GM10266 (cell line): ENCODE measurements around the gene MAPK14.
"Not testable (repeated sequence)": the region's sequence is repeated elsewhere in the genome, so short reads cannot be mapped to it uniquely, and the experiment has no call there.

Experiments used
- DNase-seq: peaks from one replicate; pipeline ENCODE4 v3.0.0; 2012; ENCODE audit errors: extremely low spot score
- CTCF ChIP-seq: IDR thresholded peaks from 2 replicates; pipeline ENCODE4 v1.5.1; 2012; ENCODE audit warnings: mild to moderate bottlenecking, low read depth; ENCODE audit not compliant: control insufficient read depth, insufficient read depth; ENCODE audit errors: missing control alignments

MAPK14 gene

GRCh38 chr6:36028088-36028876 lies 674 bp downstream of the MAPK14 start:
- TF ChIP-seq CTCF, result no peak
- no peak for DNase-seq

- no peak for DNase-seq
- TF ChIP-seq CTCF, result no peak
Observed at GRCh38 chr6:36028877-36029324, 1.3 kb downstream of the MAPK14 start.

- TF ChIP-seq CTCF, result no peak
- no peak for DNase-seq
Observed at GRCh38 chr6:36029464-36029863, 1.9 kb downstream of the MAPK14 start.

- no peak for DNase-seq
- no peak for TF ChIP-seq CTCF
Observed at GRCh38 chr6:36032261-36032660, 4.7 kb downstream of the MAPK14 start.

GRCh38 chr6:36033144-36033543 lies 5.5 kb downstream of the MAPK14 start:
- not testable (repeated sequence) for DNase-seq

- no peak for TF ChIP-seq CTCF
Observed at GRCh38 chr6:36033935-36034334, 6.3 kb downstream of the MAPK14 start.

GRCh38 chr6:36034441-36034840 lies 6.8 kb downstream of the MAPK14 start:
- TF ChIP-seq CTCF, result no peak
- DNase-seq, result no peak

More at GRCh38 chr6:36033935-36034334, 6.3 kb downstream of the MAPK14 start:
- DNase-seq, result no peak
